ENCODE measurements around the gene RPL15. TPM values are rescaled to one million over a fixed set of nuclear protein-coding genes. Genes with fewer than 3 reads are reported as not detected.

Gene RPL15
- total and polyA plus RNA-seq, 2 donors (not counting 1 experiment from before 2014, with no cell fraction given): 2,177 to 5,195 TPM

DNA sequence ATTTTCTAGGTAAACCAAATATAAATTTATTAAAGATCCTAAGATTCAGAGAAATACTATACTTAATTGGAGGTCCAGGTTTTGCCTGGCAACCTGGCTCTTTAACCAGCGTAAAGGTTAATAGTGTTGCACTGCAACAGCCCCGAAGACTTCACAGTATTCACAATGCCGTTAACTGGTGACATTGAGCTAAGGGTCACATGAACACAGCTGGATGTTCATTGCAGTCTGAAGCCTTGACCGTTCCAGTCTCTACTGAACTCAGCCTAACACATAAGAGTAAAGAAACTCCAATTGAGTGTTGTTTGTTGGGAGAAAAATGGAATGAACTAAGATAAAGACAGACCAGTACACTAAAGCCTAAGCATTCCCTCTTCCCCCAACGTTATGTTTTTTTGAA lies 27.0 kb upstream of the RPL15 start:
- Histone ChIP-seq H3K27me3 (replicated peaks in 1 of 4; ENCODE audit: control extremely low read depth in 1 of 4, control insufficient read depth in 3 of 4, insufficient read depth in 4 of 4, low read length in 3 of 4) (no peaks in the 10 kb centered on the region), H3K36me3 (replicated peaks in 1 of 2; ENCODE audit: control extremely low read depth in 1 of 2, control insufficient read depth in 1 of 2, extremely low read depth in 1 of 2, insufficient read depth in 2 of 2, low read length in 1 of 2) (peaks cover 0 to 26% of the 10 kb centered on the region in 2 experiments), H3K79me2 (ENCODE audit: control insufficient read depth, insufficient read depth, low read length) (no peaks in the 10 kb centered on the region), H3K9me3 (ENCODE audit: control extremely low read depth in 1 of 3, control insufficient read depth in 2 of 3, insufficient read depth in 1 of 3, low read length in 2 of 3) (no peaks in the 10 kb centered on the region), H3K9ac (ENCODE audit: low read length) (no peak overlapping the region), H3K27ac (ENCODE audit: low read length in 2 of 2) (no peak overlapping the region), H3K4me1 (ENCODE audit: control insufficient read depth in 2 of 2, insufficient read depth in 2 of 2, low read length in 2 of 2) (no peaks in the 10 kb centered on the region), H3K4me3 (ENCODE audit: control extremely low read depth in 1 of 5, extremely low read depth in 1 of 5, insufficient read depth in 1 of 5, low read depth in 2 of 5, low read length in 4 of 5) (no peak overlapping the region), H4K20me1 (ENCODE audit: control insufficient read depth, insufficient read depth, low read length, poor library complexity, severe bottlenecking) (peaks cover 15% of the 10 kb centered on the region), H3K4me2 (replicated peaks; ENCODE audit: low read depth, low read length, poor library complexity, severe bottlenecking) (no peak overlapping the region), H2AFZ (ENCODE audit: insufficient read depth, low read depth, low read length, poor library complexity, severe bottlenecking) (no peak overlapping the region)
- no peak for ATAC-seq (ENCODE audit: low read depth)
- ChIA-PET CTCF (interaction anchor here (0.6 to 6.9 kb wide), 5 partner anchors 11 to 1705 kb away, joined by 3 to 92 read pairs (median 4); partner anchors contain the start of genes NKIRAS1 and RPL15), POLR2A (no interaction called here)
- intact Hi-C loops (cut with micrococcal nuclease): loop anchor here (2.0 to 5.0 kb wide), 2 partner anchors 27 to 297 kb away; partner anchors contain the start of genes NKIRAS1 and RPL15
- Mint-ChIP-seq H3K9me3 (ENCODE audit: insufficient read depth) (no peaks in the 10 kb centered on the region), H3K4me3 (no peak overlapping the region), H3K27ac (no peak overlapping the region), H3K27me3 (no peaks in the 10 kb centered on the region), H3K4me1 (peaks cover 6% of the 10 kb centered on the region)
- TF ChIP-seq, protein P1, sequence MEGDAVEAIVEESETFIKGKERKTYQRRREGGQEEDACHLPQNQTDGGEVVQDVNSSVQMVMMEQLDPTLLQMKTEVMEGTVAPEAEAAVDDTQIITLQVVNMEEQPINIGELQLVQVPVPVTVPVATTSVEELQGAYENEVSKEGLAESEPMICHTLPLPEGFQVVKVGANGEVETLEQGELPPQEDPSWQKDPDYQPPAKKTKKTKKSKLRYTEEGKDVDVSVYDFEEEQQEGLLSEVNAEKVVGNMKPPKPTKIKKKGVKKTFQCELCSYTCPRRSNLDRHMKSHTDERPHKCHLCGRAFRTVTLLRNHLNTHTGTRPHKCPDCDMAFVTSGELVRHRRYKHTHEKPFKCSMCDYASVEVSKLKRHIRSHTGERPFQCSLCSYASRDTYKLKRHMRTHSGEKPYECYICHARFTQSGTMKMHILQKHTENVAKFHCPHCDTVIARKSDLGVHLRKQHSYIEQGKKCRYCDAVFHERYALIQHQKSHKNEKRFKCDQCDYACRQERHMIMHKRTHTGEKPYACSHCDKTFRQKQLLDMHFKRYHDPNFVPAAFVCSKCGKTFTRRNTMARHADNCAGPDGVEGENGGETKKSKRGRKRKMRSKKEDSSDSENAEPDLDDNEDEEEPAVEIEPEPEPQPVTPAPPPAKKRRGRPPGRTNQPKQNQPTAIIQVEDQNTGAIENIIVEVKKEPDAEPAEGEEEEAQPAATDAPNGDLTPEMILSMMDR (IDR thresholded peaks at IDR 0.05): no peak
- TF ChIP-seq EZH2 (IDR thresholded peaks at IDR 0.05; ENCODE audit: borderline replicate concordance, insufficient read depth, low read depth, low read length, poor library complexity, severe bottlenecking): no peak
- no peak for DNase-seq
- 97% methylated on average over 3 of the region's 5 CpGs for WGBS (ENCODE audit: insufficient coverage)

DNA sequence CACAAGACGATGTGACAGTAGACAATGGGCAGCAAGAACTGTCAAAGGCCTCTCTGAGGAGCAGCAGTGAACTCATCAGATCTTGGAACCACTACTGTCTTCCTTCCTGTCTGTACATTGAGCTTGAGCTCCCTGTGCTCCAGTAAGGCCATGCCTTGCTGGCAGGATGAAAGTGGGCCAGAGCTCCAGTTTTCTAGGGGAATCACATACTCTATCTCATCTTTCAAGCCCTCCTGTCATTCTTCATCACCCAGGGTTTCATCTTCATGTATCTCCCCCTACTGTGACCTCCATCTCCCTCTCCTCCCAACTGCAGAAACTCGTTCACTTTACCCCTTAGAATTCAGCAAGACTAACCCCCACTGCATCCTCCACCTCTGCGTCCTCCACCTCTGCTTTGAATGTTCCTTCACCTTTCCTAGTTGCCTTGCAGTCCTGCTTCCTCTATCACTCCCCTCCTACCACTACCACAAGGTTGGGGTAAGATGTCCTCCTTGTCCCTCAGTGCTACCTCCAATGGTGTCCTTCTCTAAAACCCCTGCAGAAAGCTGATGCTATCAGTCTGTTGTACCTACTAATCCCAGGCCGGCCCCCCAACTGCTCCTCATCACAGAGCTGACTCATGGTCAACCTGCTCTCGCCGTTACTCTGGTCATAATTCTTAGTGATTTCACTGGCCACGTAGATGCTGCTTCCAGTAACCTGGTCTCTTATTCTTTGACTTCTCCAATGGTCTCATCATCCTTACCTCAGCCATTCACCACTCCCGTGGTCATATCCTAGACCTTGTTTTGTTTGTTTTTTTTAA lies 22.5 kb upstream of the RPL15 start:
- ChIA-PET POLR2A (interaction anchor here (0.7 kb wide), 1 partner anchor 831 kb away, joined by 7 read pairs; no protein-coding TSS in a partner anchor), CTCF (interaction anchor here (0.6 kb wide), 1 partner anchor 89 kb away, joined by 3 read pairs; no protein-coding TSS in a partner anchor)
- Histone ChIP-seq H3K27ac (ENCODE audit: low read length in 2 of 2) (no peak overlapping the region), H3K4me2 (replicated peaks; ENCODE audit: low read depth, low read length, poor library complexity, severe bottlenecking) (no peak overlapping the region), H3K27me3 (replicated peaks in 1 of 4; ENCODE audit: control extremely low read depth in 1 of 4, control insufficient read depth in 3 of 4, insufficient read depth in 4 of 4, low read length in 3 of 4) (no peaks in the 10 kb centered on the region), H3K4me1 (ENCODE audit: control insufficient read depth in 2 of 2, insufficient read depth in 2 of 2, low read length in 2 of 2) (no peaks in the 10 kb centered on the region), H4K20me1 (ENCODE audit: control insufficient read depth, insufficient read depth, low read length, poor library complexity, severe bottlenecking) (peaks cover under 1% of the 10 kb centered on the region), H2AFZ (ENCODE audit: insufficient read depth, low read depth, low read length, poor library complexity, severe bottlenecking) (no peak overlapping the region), H3K9ac (ENCODE audit: low read length) (no peak overlapping the region), H3K36me3 (replicated peaks in 1 of 2; ENCODE audit: control extremely low read depth in 1 of 2, control insufficient read depth in 1 of 2, extremely low read depth in 1 of 2, insufficient read depth in 2 of 2, low read length in 1 of 2) (peaks cover 0 to 31% of the 10 kb centered on the region in 2 experiments), H3K79me2 (ENCODE audit: control insufficient read depth, insufficient read depth, low read length) (no peaks in the 10 kb centered on the region), H3K4me3 (ENCODE audit: control extremely low read depth in 1 of 5, extremely low read depth in 1 of 5, insufficient read depth in 1 of 5, low read depth in 2 of 5, low read length in 4 of 5) (no peak overlapping the region), H3K9me3 (ENCODE audit: control extremely low read depth in 1 of 3, control insufficient read depth in 2 of 3, insufficient read depth in 1 of 3, low read length in 2 of 3) (no peaks in the 10 kb centered on the region)
- no peaks in the 10 kb centered on the region for H3K27me3 Mint-ChIP-seq
- peaks cover 3% of the 10 kb centered on the region for H3K4me1 Mint-ChIP-seq
- TF ChIP-seq, protein P1 (IDR thresholded peaks at IDR 0.05): no peak
- no peak for TF ChIP-seq EZH2 (IDR thresholded peaks at IDR 0.05; ENCODE audit: borderline replicate concordance, insufficient read depth, low read depth, low read length, poor library complexity, severe bottlenecking)
- ATAC-seq (ENCODE audit: low read depth): no peak
- intact Hi-C loops (cut with micrococcal nuclease): no loop called here
- no peak overlapping the region for H3K27ac Mint-ChIP-seq
- DNase-seq: no peak
- no peaks in the 10 kb centered on the region for H3K9me3 Mint-ChIP-seq (ENCODE audit: insufficient read depth)
- H3K4me3 Mint-ChIP-seq: no peak overlapping the region
- 92% methylated on average over 7 of the region's 8 CpGs for WGBS (ENCODE audit: insufficient coverage)
